Panc1 (cell line): ENCODE measurements around the gene FCER1A. TPM values are rescaled to one million over a fixed set of nuclear protein-coding genes. Genes with fewer than 3 reads are reported as not detected.

Experiments used
- ATAC-seq: fragments of 200-7000 bp; cut with Tn5 transposase; 2 replicates; pipeline ENCODE4 v1.9.1; 2020; ENCODE audit warnings: mild to moderate bottlenecking, moderate library complexity
- BruUV-seq: library from RNA; stranded (reverse); fragments of 400-500 nt; replicated peaks from 2 replicates; lab custom pipeline; 2021; lab: Mats Ljungman, UMichigan
- CTCF ChIA-PET: fragments of 300-600 bp; sonication (Branson Sonifier 250); formaldehyde crosslinking; loops from one replicate; lab custom pipeline; 2022; ENCODE audit warnings: antibody characterized with exemption; lab: Charles Lee
- POLR2A ChIA-PET: fragments of 300-600 bp; sonication (Branson Sonifier 250); formaldehyde crosslinking; loops from one replicate; lab custom pipeline; 2022; ENCODE audit warnings: antibody characterized with exemption; lab: Charles Lee
- DNase-seq: peaks from one replicate; pipeline ENCODE4 v3.0.0-alpha.2; 2010; ENCODE audit warnings: low read depth, low spot score
- H3K27ac ChIP-seq: 2 replicates; pipeline ENCODE4 v1.5.1; 2011; ENCODE audit warnings: mild to moderate bottlenecking, low read length, inconsistent platforms
- H3K27me3 ChIP-seq: fragments of 200-500 bp; sonication (Bioruptor generic); 2 replicates; pipeline ENCODE4 v1.6.0; 2014; ENCODE audit warnings: low read length, inconsistent platforms; ENCODE audit not compliant: control insufficient read depth, insufficient read depth
- H3K36me3 ChIP-seq: fragments of 200-500 bp; sonication (Bioruptor generic); 2 replicates; pipeline ENCODE4 v1.5.1; 2014; ENCODE audit warnings: inconsistent platforms, mild to moderate bottlenecking, low read length, moderate library complexity; ENCODE audit not compliant: control insufficient read depth, insufficient read depth
- H3K4me1 ChIP-seq: 2 replicates; pipeline ENCODE4 v1.5.1; 2011; ENCODE audit warnings: inconsistent platforms, mild to moderate bottlenecking, low read length, moderate library complexity; ENCODE audit not compliant: control insufficient read depth, insufficient read depth
- H3K4me3 ChIP-seq, 2 experiments: 2 replicates each; pipeline ENCODE4 v1.5.1; 2011 to 2012; ENCODE audit warnings: low read depth in 2 of 2, low read length in 2 of 2, mild to moderate bottlenecking in 2 of 2, inconsistent platforms in 1 of 2, moderate library complexity in 1 of 2
- H3K9me3 ChIP-seq: fragments of 200-500 bp; sonication (Bioruptor generic); 2 replicates; pipeline ENCODE4 v1.5.1; 2014; ENCODE audit warnings: low read depth, mild to moderate bottlenecking, inconsistent platforms, low read length, moderate library complexity; ENCODE audit not compliant: control insufficient read depth, insufficient read depth
- CTCF ChIP-seq: fragments of 450-650 bp; IDR thresholded peaks from 2 replicates; pipeline ENCODE4 v1.5.1; 2017; ENCODE audit warnings: mild to moderate bottlenecking
- POLR2AphosphoS5 ChIP-seq: IDR thresholded peaks from 2 replicates; pipeline ENCODE4 v1.6.1; 2012; ENCODE audit warnings: mild to moderate bottlenecking, low read depth, low read length, moderate library complexity
- REST ChIP-seq, 2 experiments: IDR thresholded peaks; 2 replicates each; pipeline ENCODE4 v1.6.1; 2011 to 2012; ENCODE audit warnings: low read depth in 2 of 2, control low read depth in 1 of 2, low read length in 1 of 2, mild to moderate bottlenecking in 1 of 2, moderate library complexity in 1 of 2; ENCODE audit not compliant: insufficient read depth in 1 of 2
- SIN3A ChIP-seq: IDR thresholded peaks from 2 replicates; pipeline ENCODE4 v1.6.1; 2012; ENCODE audit warnings: low read depth, mild to moderate bottlenecking, low read length, moderate library complexity, borderline replicate concordance; ENCODE audit not compliant: insufficient read depth
- TCF7L2 ChIP-seq: IDR thresholded peaks from 2 replicates; pipeline ENCODE4 v1.6.1; 2011; ENCODE audit warnings: mild to moderate bottlenecking, low read depth, low read length, inconsistent platforms
- in situ Hi-C: cut with HindIII; loops from 2 replicates; pipeline ENCODE4 v1.10.0; 2016; ENCODE audit warnings: low sequenced_read_pairs, low pct_unique_long_range_greater_than_20kb
- intact Hi-C: fragments of 100-400 bp; cut with micrococcal nuclease; formaldehyde crosslinking; loops from one replicate; pipeline ENCODE4 v1.10.0; 2022; ENCODE audit not compliant: unreplicated experiment
- total RNA-seq: library from RNA; stranded (reverse); gene quantifications from one replicate; pipeline ENCODE4 v1.2.1, GENCODE V29; 2021; ENCODE audit not compliant: unreplicated experiment

Gene FCER1A
- total RNA-seq, 1 experiment from 2014 or later, result not detected

GRCh38 chr1:159261721-159262494 is 40.2 kb upstream of the FCER1A start:
- intact Hi-C loops (no loop called here), in situ Hi-C loops (no loop called here)
- no peak overlapping the region for H3K27ac ChIP-seq
- CTCF ChIA-PET, result no interaction called here
- TF ChIP-seq REST (IDR thresholded peaks at IDR 0.05; ENCODE audit: insufficient read depth in 1 of 2, low read depth in 2 of 2, low read length in 1 of 2), result no peak
- TF ChIP-seq POLR2AphosphoS5, result no peak
- TF ChIP-seq SIN3A, result no peak
- TF ChIP-seq CTCF, result no peak
- no peak for TF ChIP-seq TCF7L2
- no peaks in the 10 kb centered on the region for H3K36me3 ChIP-seq
- POLR2A ChIA-PET, result no interaction called here
- DNase-seq (no peak), ATAC-seq (no peak)
- BruUV-seq, result no TSS peak
- H3K4me1 ChIP-seq, result no peaks in the 10 kb centered on the region
- H3K9me3 ChIP-seq, result no peaks in the 10 kb centered on the region
- H3K4me3 ChIP-seq, result no peak overlapping the region
- H3K27me3 ChIP-seq, result no peaks in the 10 kb centered on the region

- no peak for TF ChIP-seq POLR2AphosphoS5
- DNase-seq (no peak), ATAC-seq (no peak)
- ChIA-PET POLR2A (no interaction called here), CTCF (no interaction called here)
- Histone ChIP-seq H3K9me3 (no peaks in the 10 kb centered on the region), H3K27me3 (no peaks in the 10 kb centered on the region), H3K4me1 (no peaks in the 10 kb centered on the region), H3K27ac (no peak overlapping the region), H3K4me3 (no peak overlapping the region), H3K36me3 (no peaks in the 10 kb centered on the region)
- in situ Hi-C loops, result no loop called here
- intact Hi-C loops, result no loop called here
- no TSS peak for BruUV-seq
Observed at GRCh38 chr1:159266832-159267231, 35.3 kb upstream of the FCER1A start.

- DNase-seq, result no peak
- POLR2A ChIA-PET, result no interaction called here
- H3K4me3 ChIP-seq, result no peak overlapping the region
- no peak overlapping the region for H3K27ac ChIP-seq
- H3K27me3 ChIP-seq, result no peaks in the 10 kb centered on the region
- CTCF ChIA-PET, result no interaction called here
- no peak for TF ChIP-seq CTCF
- no peak for TF ChIP-seq SIN3A
- TF ChIP-seq TCF7L2, result no peak
- TF ChIP-seq REST (IDR thresholded peaks at IDR 0.05; ENCODE audit: insufficient read depth in 1 of 2, low read depth in 2 of 2, low read length in 1 of 2), result no peak
- no peak for TF ChIP-seq POLR2AphosphoS5
- no peaks in the 10 kb centered on the region for H3K9me3 ChIP-seq
- H3K4me1 ChIP-seq, result no peaks in the 10 kb centered on the region
- ATAC-seq, result no peak
- in situ Hi-C loops, result no loop called here
- BruUV-seq, result no TSS peak
- no peaks in the 10 kb centered on the region for H3K36me3 ChIP-seq
- intact Hi-C loops, result no loop called here
Observed at GRCh38 chr1:159274631-159275030, 27.5 kb upstream of the FCER1A start.
